SKM-1 (cell line): ENCODE results near the gene CDC42BPB.
"Not testable (repeated sequence)": the region's sequence is repeated elsewhere in the genome, so short reads cannot be mapped to it uniquely, and the experiment has no call there.

Experiments used
- DNase-seq: peaks from one replicate; lab custom pipeline; 2025; ENCODE audit not compliant: unreplicated experiment; lab: John Stamatoyannopoulos, UW

Gene CDC42BPB

GRCh38 chr14:102931580-102932285, 125.6 kb downstream of the CDC42BPB start:
- no peak for DNase-seq

GRCh38 chr14:102930753-102931579, 126.4 kb downstream of the CDC42BPB start:
- DNase-seq, result no peak

GRCh38 chr14:102930138-102930752, 127.1 kb downstream of the CDC42BPB start:
- no peak for DNase-seq

GRCh38 chr14:102929241-102930137, 127.9 kb downstream of the CDC42BPB start:
- no peak for DNase-seq

GRCh38 chr14:102928412-102929240, 128.7 kb downstream of the CDC42BPB start:
- no peak for DNase-seq

- no peak for DNase-seq
These were observed 129.4 kb downstream of the CDC42BPB start for GRCh38 chr14:102927878-102928411.

GRCh38 chr14:102927346-102927877, 129.9 kb downstream of the CDC42BPB start:
- DNase-seq, result no peak

- not testable (repeated sequence) for DNase-seq
These were observed 130.5 kb downstream of the CDC42BPB start for GRCh38 chr14:102926840-102927239.

GRCh38 chr14:102926104-102926503, 131.2 kb downstream of the CDC42BPB start:
- DNase-seq, result no peak

- no peak for DNase-seq
These were observed 131.7 kb downstream of the CDC42BPB start for GRCh38 chr14:102925646-102926045.

GRCh38 chr14:102924632-102925588, 132.4 kb downstream of the CDC42BPB start:
- no peak for DNase-seq

- DNase-seq, result no peak
These were observed 133.3 kb downstream of the CDC42BPB start for GRCh38 chr14:102923925-102924486.

- DNase-seq, result no peak
These were observed 134.0 kb downstream of the CDC42BPB start for GRCh38 chr14:102923201-102923924.

GRCh38 chr14:102922490-102923200, 134.7 kb downstream of the CDC42BPB start, which contains the start of gene AMN:
Gene AMN, plus strand, starts transcription at chr14:102922663. Its CDS starts 26 bp downstream, at chr14:102922689.
- DNase-seq, result no peak

GRCh38 chr14:102920998-102921304, 136.4 kb downstream of the CDC42BPB start:
- no peak for DNase-seq

GRCh38 chr14:102920273-102920997, 136.9 kb downstream of the CDC42BPB start:
- no peak for DNase-seq
